ENCODE results near the gene PLXNA4.

- no peak for TF ChIP-seq CTCF (conservative IDR thresholded peaks at IDR 0.05)
- no peak for TF ChIP-seq EZH2 (IDR thresholded peaks at IDR 0.05; ENCODE audit: low read depth)
Measured at GRCh38 chr7:132485600-132486273, 90.5 kb downstream of the PLXNA4 start.

Measured in PC-9 (cell line).